IMR-90 (cell line): Measurements from ENCODE around the gene YPEL1. TPM values are rescaled to one million over a fixed set of nuclear protein-coding genes. Genes with fewer than 3 reads are reported as not detected.

Experiments
- ATAC-seq: fragments of 200-7000 bp; cut with Tn5 transposase; 2 replicates; pipeline ENCODE4 v1.9.1; 2020; ENCODE audit warnings: low read depth, mild to moderate bottlenecking, moderate library complexity
- BruUV-seq: library from RNA; stranded (reverse); fragments of 400-500 nt; replicated peaks from 2 replicates; lab custom pipeline; 2021; lab: Mats Ljungman, UMichigan
- CTCF ChIA-PET: fragments of 300-600 bp; formaldehyde crosslinking; extraction: SDS; loops from one replicate; lab custom pipeline; 2021; ENCODE audit warnings: antibody characterized with exemption; lab: Yijun Ruan, JAX
- POLR2A ChIA-PET: fragments of 300-600 bp; sonication (Branson Sonifier 250); formaldehyde crosslinking; loops from one replicate; lab custom pipeline; 2022; ENCODE audit warnings: antibody characterized with exemption; ENCODE audit not compliant: unreplicated experiment; lab: Charles Lee
- DNase-seq: peaks from one replicate; pipeline ENCODE4 v3.0.0; 2013
- H2AFZ ChIP-seq: replicated peaks from 2 replicates; pipeline ENCODE3; 2013; ENCODE audit warnings: low read length, mild to moderate bottlenecking; ENCODE audit not compliant: poor library complexity
- H2AK5ac ChIP-seq: 2 replicates; pipeline ENCODE4 v1.6.1; 2013; ENCODE audit warnings: low read depth, low read length, inconsistent platforms
- H2AK9ac ChIP-seq: replicated peaks from 2 replicates; pipeline ENCODE3; 2013; ENCODE audit warnings: mild to moderate bottlenecking, low read depth, low read length, moderate library complexity; ENCODE audit not compliant: poor library complexity
- H2BK120ac ChIP-seq: 2 replicates; pipeline ENCODE4 v1.6.1; 2013; ENCODE audit warnings: low read depth, low read length, inconsistent platforms
- H2BK15ac ChIP-seq: 3 replicates; pipeline ENCODE4 v1.6.1; 2013; ENCODE audit warnings: low read depth, low read length, inconsistent platforms
- H2BK20ac ChIP-seq: 2 replicates; pipeline ENCODE4 v1.6.1; 2013; ENCODE audit warnings: low read depth, mild to moderate bottlenecking, inconsistent platforms, low read length, moderate library complexity
- H2BK5ac ChIP-seq: 2 replicates; pipeline ENCODE4 v1.6.1; 2013; ENCODE audit warnings: mild to moderate bottlenecking, low read depth, low read length, inconsistent platforms; ENCODE audit not compliant: poor library complexity, severe bottlenecking
- H3K14ac ChIP-seq: replicated peaks from 2 replicates; pipeline ENCODE4 v1.6.1; 2013; ENCODE audit warnings: low read depth, low read length, inconsistent platforms
- H3K18ac ChIP-seq: 2 replicates; pipeline ENCODE4 v1.6.1; 2013; ENCODE audit warnings: low read depth, low read length, control low read depth
- H3K23ac ChIP-seq: 2 replicates; pipeline ENCODE4 v1.6.1; 2013; ENCODE audit warnings: low read depth, low read length, inconsistent platforms
- H3K27ac ChIP-seq: 2 replicates; pipeline ENCODE4 v1.5.1; 2013; ENCODE audit warnings: mild to moderate bottlenecking, control low read depth, low read length; ENCODE audit not compliant: insufficient read depth
- H3K27me3 ChIP-seq: 2 replicates; pipeline ENCODE4 v1.6.1; 2013; ENCODE audit warnings: low read length; ENCODE audit not compliant: control insufficient read depth, insufficient read depth
- H3K36me3 ChIP-seq: 2 replicates; pipeline ENCODE4 v1.6.1; 2013; ENCODE audit warnings: low read length, mixed read lengths; ENCODE audit not compliant: control insufficient read depth, insufficient read depth
- H3K4ac ChIP-seq: 2 replicates; pipeline ENCODE4 v1.6.1; 2013; ENCODE audit warnings: low read depth, low read length, inconsistent platforms
- H3K4me1 ChIP-seq: 2 replicates; pipeline ENCODE4 v1.6.1; 2013; ENCODE audit warnings: low read length, mixed read lengths; ENCODE audit not compliant: control insufficient read depth, insufficient read depth
- H3K4me2 ChIP-seq: 2 replicates; pipeline ENCODE4 v1.6.1; 2013; ENCODE audit warnings: low read depth, mild to moderate bottlenecking, control low read depth, low read length, moderate library complexity
- H3K4me3 ChIP-seq: 2 replicates; pipeline ENCODE4 v1.5.1; 2013; ENCODE audit warnings: low read depth, mild to moderate bottlenecking, control low read depth, low read length, moderate library complexity; ENCODE audit not compliant: insufficient read depth
- H3K56ac ChIP-seq: 2 replicates; pipeline ENCODE4 v1.6.1; 2013; ENCODE audit warnings: low read length, inconsistent platforms; ENCODE audit not compliant: insufficient read depth; ENCODE audit errors: extremely low read depth
- H3K79me1 ChIP-seq, 2 experiments: 2 replicates each; pipeline ENCODE4 v1.6.1; 2013; ENCODE audit warnings: low read length in 2 of 2, inconsistent platforms in 1 of 2, low read depth in 1 of 2
- H3K9ac ChIP-seq: 2 replicates; pipeline ENCODE4 v1.6.1; 2013; ENCODE audit warnings: low read depth, low read length, control low read depth
- H3K9me1 ChIP-seq: 2 replicates; pipeline ENCODE4 v1.6.1; 2013; ENCODE audit warnings: low read length, inconsistent platforms; ENCODE audit not compliant: insufficient read depth
- H3K9me3 ChIP-seq: 2 replicates; pipeline ENCODE4 v1.6.1; 2013; ENCODE audit warnings: low read length; ENCODE audit not compliant: control insufficient read depth, insufficient read depth
- H4K20me1 ChIP-seq: 2 replicates; pipeline ENCODE4 v1.6.1; 2013; ENCODE audit warnings: low read length, inconsistent platforms; ENCODE audit not compliant: insufficient read depth
- H4K5ac ChIP-seq: 2 replicates; pipeline ENCODE4 v1.6.1; 2013; ENCODE audit warnings: mild to moderate bottlenecking, low read depth, low read length, control low read depth
- H4K8ac ChIP-seq, 2 experiments: 2 replicates each; pipeline ENCODE4 v1.6.1; 2013; ENCODE audit warnings: low read depth in 2 of 2, low read length in 2 of 2, control low read depth in 1 of 2, inconsistent platforms in 1 of 2
- H4K91ac ChIP-seq: 2 replicates; pipeline ENCODE4 v1.6.1; 2013; ENCODE audit warnings: low read depth, low read length, inconsistent platforms; ENCODE audit not compliant: insufficient read depth
- CTCF ChIP-seq: conservative IDR thresholded peaks from 2 replicates; pipeline ENCODE4 v1.5.1; 2012; ENCODE audit warnings: mild to moderate bottlenecking, low read depth, low read length, improper control_type of control experiment
- FOS ChIP-seq: fragments of 150-350 bp; IDR thresholded peaks from 2 replicates; pipeline ENCODE4 v1.6.1; 2016; ENCODE audit warnings: low read depth, low read length
- MAFK ChIP-seq: IDR thresholded peaks from 2 replicates; pipeline ENCODE4 v1.6.1; 2012; ENCODE audit warnings: low read depth, low read length, improper control_type of control experiment
- MXI1 ChIP-seq: IDR thresholded peaks from 2 replicates; pipeline ENCODE4 v1.6.1; 2012; ENCODE audit warnings: low read depth, mild to moderate bottlenecking, low read length, moderate library complexity, borderline replicate concordance
- RAD21 ChIP-seq: IDR thresholded peaks from 2 replicates; pipeline ENCODE4 v1.6.1; 2012; ENCODE audit warnings: low read length, improper control_type of control experiment
- SMC3 ChIP-seq: fragments of 150-350 bp; IDR thresholded peaks from 2 replicates; pipeline ENCODE4 v1.6.1; 2016; ENCODE audit warnings: low read depth, mild to moderate bottlenecking, antibody characterized with exemption, low read length, moderate library complexity
- WGBS, 2 experiments: methylation state at CpG; one replicate each; pipeline versions ENCODE4 v1.1.5 to v1.1.7; 2013; ENCODE audit warnings: missing lambda C conversion rate in 2 of 2; ENCODE audit not compliant: insufficient read length in 1 of 2; ENCODE audit errors: extremely low coverage in 2 of 2; 5-methylcytosine and 5-hydroxymethylcytosine counted together
- dilution Hi-C: fragments of 300-500 bp; cut with HindIII; formaldehyde crosslinking; loops from one replicate; pipeline ENCODE4 v1.14.3; 2018; ENCODE audit warnings: low sequenced_read_pairs; ENCODE audit not compliant: unreplicated experiment
- in situ Hi-C: fragments of 300-500 bp; cut with MboI; formaldehyde crosslinking; loops from 3 replicates; pipeline ENCODE4 v1.14.3; 2019; ENCODE audit warnings: low sequenced_read_pairs, inconsistent platforms, mixed read lengths
- intact Hi-C: fragments of 100-400 bp; cut with micrococcal nuclease; formaldehyde crosslinking; loops from 2 replicates; pipeline ENCODE4 v1.10.0; 2022
- polyA plus RNA-seq, 3 experiments: library from polyadenylated mRNA; depleted of rRNA; stranded (reverse); fragments of >200 nt; gene quantifications; 2 replicates each; pipeline ENCODE4 v1.2.3, GENCODE V29; 2012; ENCODE audit warnings: low replicate concordance in 1 of 3
- total RNA-seq: library from RNA; depleted of rRNA; stranded (reverse); fragments of >200 nt; gene quantifications from 2 replicates; pipeline ENCODE4 v1.2.3, GENCODE V29; 2012

The YPEL1 gene
- total and polyA plus RNA-seq, 2 of the 4 experiments (the other 2 are of a cell fraction): 0.72 to 1.3 TPM

GRCh38 chr22:21659864-21660525, 75.6 kb downstream of the YPEL1 start:
- dilution Hi-C loops: no loop called here
- TF ChIP-seq CTCF (no peak), MAFK (peak; percentile 66), FOS (no peak), MXI1 (no peak), SMC3 (no peak), RAD21 (no peak)
- H3K14ac ChIP-seq: no peak overlapping the region
- in situ Hi-C loops: no loop called here
- no peak overlapping the region for H2AK9ac ChIP-seq
- H2BK5ac ChIP-seq: no peak overlapping the region
- ATAC-seq (no peak), DNase-seq (no peak)
- H2AFZ ChIP-seq: no peak overlapping the region
- H3K4ac ChIP-seq: no peak overlapping the region
- H4K5ac ChIP-seq: no peak overlapping the region
- H2BK15ac ChIP-seq: no peak overlapping the region
- H3K23ac ChIP-seq: no peak overlapping the region
- intact Hi-C loops: no loop called here
- CTCF ChIA-PET: no interaction called here
- no peak overlapping the region for H3K27ac ChIP-seq
- H3K9me3 ChIP-seq: no peaks in the 10 kb centered on the region
- no peak overlapping the region for H3K56ac ChIP-seq
- no peak overlapping the region for H4K91ac ChIP-seq
- H3K27me3 ChIP-seq: peaks cover 4% of the 10 kb centered on the region; the same call in 1 of the 2 replicates
- no peak overlapping the region for H3K4me3 ChIP-seq
- no peaks in the 10 kb centered on the region; the same call in 1 of the 2 replicates for H3K4me1 ChIP-seq
- no peaks in the 10 kb centered on the region for H3K36me3 ChIP-seq
- H3K18ac ChIP-seq: no peak overlapping the region
- no peak overlapping the region for H3K4me2 ChIP-seq
- H2BK120ac ChIP-seq: no peak overlapping the region
- no peak overlapping the region for H3K9ac ChIP-seq
- POLR2A ChIA-PET: no interaction called here
- 72% methylated on average over 3 of the region's 7 CpGs; no CpG with 5 or more reads in 1 of the 2 experiments for WGBS, 2 experiments
- H2AK5ac ChIP-seq: no peak overlapping the region
- BruUV-seq: no TSS peak
- H3K9me1 ChIP-seq: peaks cover 6% of the 10 kb centered on the region
- peaks cover 0 to 3% of the 10 kb centered on the region in 2 experiments; a peak in 1 of 4 replicates for H3K79me1 ChIP-seq
- H4K20me1 ChIP-seq: no peaks in the 10 kb centered on the region
- H4K8ac ChIP-seq: no peak overlapping the region
- H2BK20ac ChIP-seq: no peak overlapping the region
